Measurements from ENCODE around the gene TLR8. TPM values are rescaled to one million over a fixed set of nuclear protein-coding genes. Genes with fewer than 3 reads are reported as not detected.

The TLR8 gene
- polyA plus RNA-seq, 2 of the 4 experiments (the other 2 are of a cell fraction) = not detected

DNA sequence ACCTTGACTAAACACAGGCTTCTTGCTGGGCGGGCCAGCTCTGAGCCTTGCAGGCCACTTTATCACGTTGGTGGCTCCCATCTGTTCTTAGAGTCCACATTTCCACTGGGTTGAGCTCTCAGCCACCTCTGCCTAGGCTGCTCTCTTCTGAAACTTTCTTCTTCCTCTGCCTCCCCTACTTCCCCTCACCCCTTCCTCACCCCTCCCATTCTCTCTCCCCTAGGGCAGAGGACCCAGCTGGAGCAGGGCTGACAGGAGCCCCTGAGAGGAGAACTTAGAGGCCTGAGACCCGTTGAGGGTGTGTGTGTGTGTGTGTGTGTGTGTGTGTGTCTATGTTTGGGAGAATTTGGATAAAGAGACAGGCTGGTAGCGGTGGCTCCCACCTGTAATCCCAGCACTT, 48.6 kb downstream of the TLR8 start:
- no peak for ATAC-seq
- Histone ChIP-seq H3K4me3 (no peak overlapping the region), H3K4me1 (peaks cover 30% of the 10 kb centered on the region), H3K9me3 (no peaks in the 10 kb centered on the region), H3K27ac (peak overlapping the region; percentile 40 to 95; a peak in 4 of 6 replicates), H3K4me2 (no peak overlapping the region)
- WGBS (ENCODE audit: missing lambda C conversion rate) = 100% methylated on average over 2 of the region's 4 CpGs
- POLR2A ChIA-PET = interaction anchor here (1.2 kb wide), 1 partner anchor 21 kb away, joined by 9 read pairs; no protein-coding TSS in a partner anchor
- CTCF ChIA-PET = interaction anchor here (0.6 to 4.9 kb wide), 4 partner anchors 9 to 533 kb away, joined by 3 to 26 read pairs (median 6); no protein-coding TSS in a partner anchor
- DNase-seq (ENCODE audit: low read depth in 1 of 2, low spot score in 1 of 2) = no peak
- no peak for FAIRE-seq
- no peak for TF ChIP-seq NFE2L2 (conservative IDR thresholded peaks at IDR 0.05; ENCODE audit: low read length)
- no peak for TF ChIP-seq POLR2A (IDR thresholded peaks at IDR 0.05; ENCODE audit: low read length)
- TF ChIP-seq RNF2 (IDR thresholded peaks at IDR 0.05; ENCODE audit: borderline replicate concordance, low read depth) = no peak
- TF ChIP-seq RFX5 (IDR thresholded peaks at IDR 0.05) = no peak
- TF ChIP-seq CBX2 (IDR thresholded peaks at IDR 0.05; ENCODE audit: borderline replicate concordance, low read depth) = no peak
- TF ChIP-seq, protein P1, sequence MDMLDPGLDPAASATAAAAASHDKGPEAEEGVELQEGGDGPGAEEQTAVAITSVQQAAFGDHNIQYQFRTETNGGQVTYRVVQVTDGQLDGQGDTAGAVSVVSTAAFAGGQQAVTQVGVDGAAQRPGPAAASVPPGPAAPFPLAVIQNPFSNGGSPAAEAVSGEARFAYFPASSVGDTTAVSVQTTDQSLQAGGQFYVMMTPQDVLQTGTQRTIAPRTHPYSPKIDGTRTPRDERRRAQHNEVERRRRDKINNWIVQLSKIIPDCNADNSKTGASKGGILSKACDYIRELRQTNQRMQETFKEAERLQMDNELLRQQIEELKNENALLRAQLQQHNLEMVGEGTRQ (IDR thresholded peaks at IDR 0.05) = no peak
- TF ChIP-seq JUNB (IDR thresholded peaks at IDR 0.05) = no peak
- TF ChIP-seq, protein P2, sequence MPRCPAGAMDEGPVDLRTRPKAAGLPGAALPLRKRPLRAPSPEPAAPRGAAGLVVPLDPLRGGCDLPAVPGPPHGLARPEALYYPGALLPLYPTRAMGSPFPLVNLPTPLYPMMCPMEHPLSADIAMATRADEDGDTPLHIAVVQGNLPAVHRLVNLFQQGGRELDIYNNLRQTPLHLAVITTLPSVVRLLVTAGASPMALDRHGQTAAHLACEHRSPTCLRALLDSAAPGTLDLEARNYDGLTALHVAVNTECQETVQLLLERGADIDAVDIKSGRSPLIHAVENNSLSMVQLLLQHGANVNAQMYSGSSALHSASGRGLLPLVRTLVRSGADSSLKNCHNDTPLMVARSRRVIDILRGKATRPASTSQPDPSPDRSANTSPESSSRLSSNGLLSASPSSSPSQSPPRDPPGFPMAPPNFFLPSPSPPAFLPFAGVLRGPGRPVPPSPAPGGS (IDR thresholded peaks at IDR 0.05) = no peak

DNA sequence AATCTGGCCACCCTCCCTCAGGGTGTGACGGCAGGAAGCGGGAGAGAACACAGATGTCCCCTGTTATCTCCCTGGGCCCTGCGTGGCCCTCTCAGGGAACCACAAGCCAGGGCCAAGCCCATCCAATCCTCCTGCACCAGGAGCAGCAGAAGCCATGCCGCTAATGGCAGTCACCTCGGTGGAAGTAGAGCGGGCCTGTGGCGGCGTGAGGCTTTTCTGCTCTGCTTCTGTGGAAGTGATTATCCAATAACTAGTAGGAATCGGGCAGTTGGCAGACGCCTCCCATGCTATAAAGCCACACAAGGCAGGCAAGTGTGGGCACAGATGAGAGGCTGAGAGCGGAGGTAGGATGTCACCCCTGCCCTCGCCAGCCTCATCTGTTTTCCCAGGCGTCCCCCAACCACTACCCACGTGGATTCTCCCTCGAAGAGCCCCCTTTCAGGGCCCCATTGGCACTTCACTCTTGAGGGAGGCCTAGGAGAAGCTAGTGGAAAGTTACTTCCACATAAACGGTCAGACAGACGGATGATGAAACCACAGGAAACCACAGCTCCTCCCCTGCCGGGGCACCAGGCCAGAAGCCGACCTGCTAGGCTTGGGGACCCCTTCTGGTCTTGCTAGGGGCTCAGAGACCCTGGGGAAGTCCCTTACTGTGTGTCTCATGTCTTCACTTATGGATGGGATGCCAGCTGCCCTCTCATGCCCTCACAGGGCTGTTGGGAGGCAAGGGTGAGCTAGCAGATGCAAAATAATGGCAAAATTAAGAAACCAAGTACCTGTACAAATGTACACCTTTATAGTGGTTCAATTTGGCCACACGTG, 49.7 kb downstream of the TLR8 start:
- 73% methylated on average over 16 of the region's 20 CpGs for WGBS (ENCODE audit: missing lambda C conversion rate)
- Histone ChIP-seq H3K4me3 (no peak overlapping the region), H3K27ac (peak overlapping the region; percentile 78 to 95), H3K4me2 (peak overlapping the region; percentile 57), H3K9me3 (no peaks in the 10 kb centered on the region), H3K4me1 (peaks cover 21% of the 10 kb centered on the region)
- POLR2A ChIA-PET = interaction anchor here (0.7 to 1.2 kb wide), 3 partner anchors 19 to 22 kb away, joined by 3 to 9 read pairs (median 5); partner anchors contain the start of gene TMSB4X
- FAIRE-seq (no peak), ATAC-seq (peak; percentile 57 to 64; a peak in 5 of 6 replicates), DNase-seq (ENCODE audit: low read depth in 1 of 2, low spot score in 1 of 2) (peak in 1 of 2 experiments; percentile 50)
- CTCF ChIA-PET = interaction anchor here (0.6 to 4.9 kb wide), 6 partner anchors 10 to 532 kb away, joined by 3 to 26 read pairs (median 3); no protein-coding TSS in a partner anchor
- TF ChIP-seq ESRRA (IDR thresholded peaks at IDR 0.05; ENCODE audit: borderline replicate concordance, low read length) = no peak
- TF ChIP-seq CEBPB (IDR thresholded peaks at IDR 0.05) = 0 out of 4 replicates have a peak, but pooled peaks of 1 of the 2 experiments have one; percentile 15
- TF ChIP-seq, protein P3, sequence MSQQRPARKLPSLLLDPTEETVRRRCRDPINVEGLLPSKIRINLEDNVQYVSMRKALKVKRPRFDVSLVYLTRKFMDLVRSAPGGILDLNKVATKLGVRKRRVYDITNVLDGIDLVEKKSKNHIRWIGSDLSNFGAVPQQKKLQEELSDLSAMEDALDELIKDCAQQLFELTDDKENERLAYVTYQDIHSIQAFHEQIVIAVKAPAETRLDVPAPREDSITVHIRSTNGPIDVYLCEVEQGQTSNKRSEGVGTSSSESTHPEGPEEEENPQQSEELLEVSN (IDR thresholded peaks at IDR 0.05; ENCODE audit: borderline replicate concordance, low read depth) = no peak
- TF ChIP-seq ZC3H11A (IDR thresholded peaks at IDR 0.05) = no peak

DNA sequence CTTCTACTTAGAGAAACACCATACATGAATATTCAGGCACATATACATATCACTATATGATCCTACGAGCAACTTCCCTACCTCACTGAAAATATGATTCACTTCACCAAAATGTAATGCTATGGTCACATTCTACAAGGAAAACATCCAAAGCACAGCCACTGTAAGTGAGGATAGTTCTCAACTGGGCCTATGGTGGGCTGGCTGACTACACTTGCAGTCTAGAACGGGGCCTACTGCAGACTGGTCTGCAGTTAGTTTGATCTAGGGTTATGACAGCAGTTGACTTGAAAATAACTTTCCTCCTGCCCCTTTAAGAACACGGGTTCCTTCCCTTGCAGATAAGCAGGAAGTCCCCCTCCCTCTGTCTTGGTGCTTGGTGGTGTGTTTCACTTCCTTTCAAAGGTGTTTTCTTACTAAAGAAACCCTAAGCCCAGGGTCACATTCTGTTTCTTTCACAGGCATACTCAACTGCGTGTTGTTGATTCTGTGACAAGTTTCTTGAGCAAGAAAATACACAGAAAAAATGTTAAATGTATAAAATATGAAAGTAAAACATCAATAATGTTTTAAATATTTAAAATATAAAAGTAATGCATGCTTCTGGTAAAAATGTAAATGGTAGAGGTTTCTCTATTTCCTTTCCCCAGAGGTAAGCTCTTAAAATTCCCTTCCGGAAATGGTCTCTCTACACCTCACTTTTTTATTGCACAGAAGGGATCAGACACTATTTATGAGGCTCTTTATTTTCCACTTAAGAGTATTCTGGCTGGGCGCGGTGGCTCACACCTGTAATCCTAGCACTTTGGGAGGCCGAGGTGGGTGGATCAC, 50.5 kb downstream of the TLR8 start:
- peak; percentile 52 to 67 for DNase-seq (ENCODE audit: low read depth in 1 of 2, low spot score in 1 of 2)
- CTCF ChIA-PET = interaction anchor here (0.9 to 4.9 kb wide), 2 partner anchors 11 to 13 kb away, joined by 3 to 26 read pairs; no protein-coding TSS in a partner anchor
- TF ChIP-seq CEBPB (IDR thresholded peaks at IDR 0.05) (no peak), CHD2 (IDR thresholded peaks at IDR 0.05; ENCODE audit: low read length, partially characterized antibody) (no peak), ZC3H11A (IDR thresholded peaks at IDR 0.05) (no peak), PHF8 (IDR thresholded peaks at IDR 0.05; ENCODE audit: borderline replicate concordance, low read depth) (no peak), MAZ (IDR thresholded peaks at IDR 0.05; ENCODE audit: borderline replicate concordance, low read depth, low read length) (no peak), HEYL (CRISPR knock-in tag; IDR thresholded peaks at IDR 0.05) (no peak), KDM1A (IDR thresholded peaks at IDR 0.05; ENCODE audit: low read depth) (no peak), HMGXB4 (CRISPR knock-in tag; IDR thresholded peaks at IDR 0.05; ENCODE audit: borderline replicate concordance) (no peak), SREBF2 (IDR thresholded peaks at IDR 0.05) (no peak), TP53 (CRISPR knock-in tag; IDR thresholded peaks at IDR 0.05) (no peak)
- TF ChIP-seq, protein P2 (IDR thresholded peaks at IDR 0.05) = no peak
- TF ChIP-seq, protein P1 (IDR thresholded peaks at IDR 0.05) = no peak
- TF ChIP-seq, protein P4, sequence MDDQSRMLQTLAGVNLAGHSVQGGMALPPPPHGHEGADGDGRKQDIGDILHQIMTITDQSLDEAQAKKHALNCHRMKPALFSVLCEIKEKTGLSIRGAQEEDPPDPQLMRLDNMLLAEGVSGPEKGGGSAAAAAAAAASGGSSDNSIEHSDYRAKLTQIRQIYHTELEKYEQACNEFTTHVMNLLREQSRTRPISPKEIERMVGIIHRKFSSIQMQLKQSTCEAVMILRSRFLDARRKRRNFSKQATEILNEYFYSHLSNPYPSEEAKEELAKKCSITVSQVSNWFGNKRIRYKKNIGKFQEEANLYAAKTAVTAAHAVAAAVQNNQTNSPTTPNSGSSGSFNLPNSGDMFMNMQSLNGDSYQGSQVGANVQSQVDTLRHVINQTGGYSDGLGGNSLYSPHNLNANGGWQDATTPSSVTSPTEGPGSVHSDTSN (IDR thresholded peaks at IDR 0.05) = no peak

More for the DNA sequence above, 50.5 kb downstream of the TLR8 start:
- ATAC-seq (peak; percentile 39 to 85; a peak in 4 of 6 replicates), FAIRE-seq (peak; percentile 99)
- Histone ChIP-seq H3K27ac (peak overlapping the region; percentile 78 to 95), H3K4me2 (peak overlapping the region; percentile 57), H3K4me1 (peaks cover 17% of the 10 kb centered on the region), H3K9me3 (no peaks in the 10 kb centered on the region), H3K4me3 (no peak overlapping the region)
- POLR2A ChIA-PET = no interaction called here
- 59% methylated on average over 8 of the region's 8 CpGs for WGBS (ENCODE audit: missing lambda C conversion rate)

Measured in A549 (cell line).